GM12878 (cell line): ENCODE data around the gene TCTN1. TPM values are rescaled to one million over a fixed set of nuclear protein-coding genes. Genes with fewer than 3 reads are reported as not detected.

Experiments
- ATAC-seq: fragments of 200-7000 bp; cut with Tn5 transposase; 3 replicates; pipeline ENCODE4 v1.9.1; 2020; ENCODE audit warnings: mild to moderate bottlenecking, moderate library complexity
- BruUV-seq: library from RNA; stranded (reverse); fragments of 400-500 nt; replicated peaks from 2 replicates; lab custom pipeline; 2021; lab: Mats Ljungman, UMichigan
- CTCF ChIA-PET: fragments of 300-600 bp; sonication (Branson Sonifier 250); formaldehyde crosslinking; extraction: SDS; loops from one replicate; lab custom pipeline; 2021; ENCODE audit warnings: inconsistent platforms; lab: Yijun Ruan, JAX
- POLR2A ChIA-PET: fragments of 350-600 bp; formaldehyde crosslinking; extraction: SDS; loops from one replicate; lab custom pipeline; 2021; ENCODE audit warnings: inconsistent platforms; lab: Charles Lee
- RAD21 ChIA-PET: fragments of 300-600 bp; sonication (Branson Sonifier 250); formaldehyde crosslinking; loops from one replicate; lab custom pipeline; 2023; ENCODE audit warnings: antibody characterized with exemption; ENCODE audit not compliant: unreplicated experiment; lab: Charles Lee
- SMC1A ChIA-PET: fragments of 300-600 bp; sonication (Branson Sonifier 250); formaldehyde crosslinking; loops from one replicate; lab custom pipeline; 2023; ENCODE audit not compliant: unreplicated experiment, uncharacterized antibody; lab: Charles Lee
- DNase-seq: peaks from one replicate; pipeline ENCODE4 v3.0.0-alpha.2; 2011; ENCODE audit warnings: low read depth, low spot score
- FAIRE-seq: peaks from 3 replicates; lab custom pipeline; 2011; peaks lifted over from hg19 to GRCh38; lab: Jason Lieb, UNC
- H2AFZ ChIP-seq: 2 replicates; pipeline ENCODE4 v1.6.0; 2011; ENCODE audit warnings: low read depth, low read length, control low read depth; ENCODE audit not compliant: control insufficient read depth
- H3K27ac ChIP-seq: 2 replicates; pipeline ENCODE4 v1.5.1; 2011; ENCODE audit warnings: control low read depth; ENCODE audit not compliant: control insufficient read depth, insufficient read depth
- H3K27me3 ChIP-seq, 2 experiments: replicated peaks in 1 of 2; 2 replicates each; pipeline versions ENCODE4 v1.6.0 to v1.6.1; 2011; ENCODE audit warnings: low read length in 1 of 2; ENCODE audit not compliant: control insufficient read depth in 2 of 2, insufficient read depth in 2 of 2
- H3K36me3 ChIP-seq, 2 experiments: 2 replicates each; pipeline ENCODE4 v1.5.1; 2011; ENCODE audit warnings: low read length in 1 of 2; ENCODE audit not compliant: control insufficient read depth in 2 of 2, insufficient read depth in 2 of 2
- H3K4me1 ChIP-seq: 2 replicates; pipeline ENCODE4 v1.6.1; 2011; ENCODE audit warnings: mild to moderate bottlenecking, low read length, moderate library complexity, mixed read lengths; ENCODE audit not compliant: control insufficient read depth, insufficient read depth
- H3K4me2 ChIP-seq: 2 replicates; pipeline ENCODE4 v1.6.0; 2011; ENCODE audit warnings: control low read depth; ENCODE audit not compliant: control insufficient read depth, insufficient read depth
- H3K4me3 ChIP-seq: fragments of 200-600 bp; sonication (generic); 2 replicates; pipeline ENCODE4 v1.5.1; 2016
- H3K79me2 ChIP-seq: 2 replicates; pipeline ENCODE4 v1.6.0; 2011; ENCODE audit warnings: low read length; ENCODE audit not compliant: control insufficient read depth, insufficient read depth
- H3K9ac ChIP-seq: 2 replicates; pipeline ENCODE4 v1.8.0; 2011; ENCODE audit warnings: low read length, control low read depth, mixed read lengths; ENCODE audit not compliant: control insufficient read depth, insufficient read depth
- H3K9me3 ChIP-seq: replicated peaks from 3 replicates; pipeline ENCODE4 v1.5.1; 2011; ENCODE audit warnings: mild to moderate bottlenecking, low read length; ENCODE audit not compliant: control insufficient read depth, insufficient read depth
- H4K20me1 ChIP-seq: 2 replicates; pipeline ENCODE4 v1.6.0; 2011; ENCODE audit not compliant: control insufficient read depth, insufficient read depth
- E2F8 ChIP-seq: fragments of 450-650 bp; IDR thresholded peaks from 2 replicates; pipeline ENCODE4 v1.6.1; 2018; ENCODE audit warnings: mild to moderate bottlenecking, low read depth, moderate library complexity; ENCODE audit not compliant: partially characterized antibody
- EED ChIP-seq: sonication (generic); IDR thresholded peaks from 2 replicates; pipeline ENCODE4 v1.6.1; 2016; ENCODE audit warnings: antibody characterized with exemption, low read depth
- EGR1 ChIP-seq, 2 experiments: IDR thresholded peaks; 1 replicate in 1 of 2; 2 replicates in 1 of 2; pipeline ENCODE4 v1.6.1; 2011 to 2012; ENCODE audit warnings: low read depth in 2 of 2, low read length in 2 of 2, borderline replicate concordance in 1 of 2, mild to moderate bottlenecking in 1 of 2, moderate library complexity in 1 of 2
- FOXM1 ChIP-seq: IDR thresholded peaks from 2 replicates; pipeline ENCODE4 v1.6.1; 2012; ENCODE audit warnings: low read depth, mild to moderate bottlenecking, inconsistent platforms, low read length, moderate library complexity
- HDAC2 ChIP-seq: fragments of 200-600 bp; sonication (generic); IDR thresholded peaks from 2 replicates; pipeline ENCODE4 v1.6.1; 2017
- MXI1 ChIP-seq: fragments of 150-350 bp; IDR thresholded peaks from 2 replicates; pipeline ENCODE4 v1.6.1; 2011; ENCODE audit warnings: low read depth, mild to moderate bottlenecking, inconsistent platforms, low read length, improper control_type of control experiment
- NR2C2 ChIP-seq: IDR thresholded peaks from 2 replicates; pipeline ENCODE4 v1.6.1; 2011; ENCODE audit warnings: borderline replicate concordance, low read depth; ENCODE audit not compliant: control insufficient read depth, insufficient read length
- PAX8 ChIP-seq: fragments of 450-650 bp; IDR thresholded peaks from 2 replicates; pipeline ENCODE4 v1.6.1; 2017; ENCODE audit warnings: mild to moderate bottlenecking, moderate library complexity
- POLR2A ChIP-seq: IDR thresholded peaks from 2 replicates; pipeline ENCODE4 v1.6.1; 2011; ENCODE audit warnings: low read depth, mild to moderate bottlenecking, low read length
- POU2F2 ChIP-seq: IDR thresholded peaks from 3 replicates; pipeline ENCODE4 v1.6.1; 2011; ENCODE audit warnings: low read depth, mild to moderate bottlenecking, low read length, borderline replicate concordance
- SMC3 ChIP-seq: IDR thresholded peaks from 2 replicates; pipeline ENCODE4 v1.6.1; 2011; ENCODE audit warnings: low read length, improper control_type of control experiment, borderline replicate concordance
- YY1 ChIP-seq: IDR thresholded peaks from 2 replicates; pipeline ENCODE4 v1.6.1; 2011; ENCODE audit warnings: low read depth, mild to moderate bottlenecking, low read length
- WGBS: methylation state at CpG from one replicate; pipeline ENCODE4 v1.1.6; 2016; ENCODE audit warnings: low lambda C conversion rate; ENCODE audit not compliant: insufficient replicate concordance, insufficient coverage; ENCODE audit errors: missing lambda C conversion rate; 5-methylcytosine and 5-hydroxymethylcytosine counted together
- in situ Hi-C: fragments of 300-500 bp; cut with MboI; formaldehyde crosslinking; loops from 9 replicates; pipeline ENCODE4 v1.14.3; 2018; ENCODE audit warnings: mixed read lengths
- intact Hi-C: fragments of 100-400 bp; cut with micrococcal nuclease; formaldehyde crosslinking; loops from one replicate; pipeline ENCODE4 v1.14.2; 2022; ENCODE audit not compliant: unreplicated experiment
- polyA plus RNA-seq, 11 experiments: library from polyadenylated mRNA; depleted of rRNA in 4 of 11; unstranded in 6 of 11; stranded (reverse) in 5 of 11; fragments of >200 nt; fragmentation: Nextera tagmentation in 4 of 11; fragmentation: Illumina TruSeq in 1 of 11; extraction: Ambion mirVana in 4 of 11; extraction: Trizol in 1 of 11; gene quantifications; 1 replicate in 1 of 11; 2 replicates in 10 of 11; pipeline versions ENCODE4 v1.2.1 to v1.2.3, GENCODE V29; 2011 to 2016; ENCODE audit warnings: inconsistent platforms in 2 of 11, missing spikeins in 2 of 11, low read depth in 1 of 11
- total RNA-seq, 4 experiments: library from RNA; depleted of rRNA in 3 of 4; stranded (reverse); fragments of >200 nt in 3 of 4; fragmentation: Illumina TruSeq in 1 of 4; extraction: Trizol in 1 of 4; gene quantifications; 2 replicates each; pipeline versions ENCODE4 v1.2.1 to v1.2.3, GENCODE V29; 2013 to 2021
- TF ChIP-seq, protein P1 (sequence below): IDR thresholded peaks from 2 replicates; pipeline ENCODE4 v1.6.1; 2011; ENCODE audit warnings: low read depth, mild to moderate bottlenecking, low read length, moderate library complexity, borderline replicate concordance; ENCODE audit errors: extremely low read depth

Gene TCTN1
- total and polyA plus RNA-seq, 10 of the 15 experiments (the other 5 are each of a cell fraction or from before 2014, with no cell fraction given): 8.8 to 23.5 (median 15.3) TPM

GRCh38 chr12:110690127-110690430, 76.2 kb downstream of the TCTN1 start:
- ATAC-seq (no peak), DNase-seq (no peak)
- CTCF ChIA-PET: interaction anchor here (0.7 to 1.5 kb wide), 5 partner anchors 8 to 240 kb away, joined by 3 to 7 read pairs (median 4); partner anchors contain the start of gene ARPC3
- Histone ChIP-seq H2AFZ (peak overlapping the region; percentile 81), H3K4me1 (peaks cover 37% of the 10 kb centered on the region), H3K4me3 (peak overlapping the region; percentile 66; the same call in 1 of the 2 replicates), H3K79me2 (peaks cover 38% of the 10 kb centered on the region), H3K4me2 (peak overlapping the region; percentile 92), H3K27ac (peak overlapping the region; percentile 85)
- POLR2A ChIA-PET: interaction anchor here (0.5 to 2.3 kb wide), 7 partner anchors 8 to 234 kb away, joined by 3 to 16 read pairs (median 4); no protein-coding TSS in a partner anchor
- WGBS: 36% methylated on average over 4 of the region's 4 CpGs
- RAD21 ChIA-PET: interaction anchor here (0.8 to 1.8 kb wide), 7 partner anchors 8 to 90 kb away, joined by 3 to 10 read pairs (median 4); no protein-coding TSS in a partner anchor
- no TSS peak for BruUV-seq
- in situ Hi-C loops (no loop called here), intact Hi-C loops (no loop called here)
- TF ChIP-seq FOXM1: no peak
- no peak for TF ChIP-seq EGR1 (IDR thresholded peaks at IDR 0.05; ENCODE audit: borderline replicate concordance in 1 of 2, low read depth in 2 of 2, low read length in 2 of 2)
- TF ChIP-seq SMC3: no peak
- TF ChIP-seq EED: peak; percentile 5; the same call in 1 of the 2 replicates
- TF ChIP-seq, all 136 proteins: peak for 1
- FAIRE-seq: no peak
- SMC1A ChIA-PET: interaction anchor here (1.0 to 1.8 kb wide), 7 partner anchors 26 to 88 kb away, joined by 3 to 11 read pairs (median 4); no protein-coding TSS in a partner anchor
- H3K27me3 ChIP-seq: no peaks in the 10 kb centered on the region
- H3K9me3 ChIP-seq: no peaks in the 10 kb centered on the region; the same call in 2 of the 3 replicates
- peaks cover 2 to 3% of the 10 kb centered on the region in 2 experiments; a peak in 1 of 4 replicates for H3K36me3 ChIP-seq
- H3K9ac ChIP-seq: peak overlapping the region; percentile 74
- H4K20me1 ChIP-seq: no peaks in the 10 kb centered on the region

DNA sequence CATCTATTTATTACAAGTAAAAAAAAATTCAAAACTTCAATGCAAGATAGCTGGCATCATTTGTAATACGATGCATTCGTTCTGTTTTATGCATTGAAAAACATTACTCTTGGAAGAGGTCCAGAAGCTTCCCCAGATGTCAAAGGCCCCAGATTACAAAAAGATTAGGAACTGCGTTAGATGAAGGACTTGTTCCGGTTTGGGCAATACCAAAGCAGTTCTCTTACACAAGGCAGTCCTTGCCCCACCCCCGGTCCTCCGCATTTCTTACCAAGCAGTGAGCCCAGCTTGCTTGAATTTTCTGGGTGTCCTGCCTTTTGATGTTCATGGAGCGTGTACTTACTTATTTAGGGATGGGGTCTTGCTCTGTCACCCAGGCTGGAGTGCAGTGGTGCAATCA, 79.8 kb downstream of the TCTN1 start:
- H3K9me3 ChIP-seq: no peaks in the 10 kb centered on the region
- WGBS: 97% methylated on average over 7 of the region's 7 CpGs
- ChIA-PET CTCF (interaction anchor here (1.1 to 3.1 kb wide), 5 partner anchors 38 to 244 kb away, joined by 3 to 25 read pairs (median 4); partner anchors contain the start of gene ARPC3), SMC1A (interaction anchor here (0.6 to 3.2 kb wide), 11 partner anchors 11 to 186 kb away, joined by 3 to 27 read pairs (median 4); partner anchors contain the start of gene TCTN1), RAD21 (interaction anchor here (0.7 to 3.3 kb wide), 7 partner anchors 8 to 181 kb away, joined by 3 to 15 read pairs (median 4); partner anchors contain the start of gene TCTN1), POLR2A (interaction anchor here (0.7 to 1.2 kb wide), 4 partner anchors 20 to 150 kb away, joined by 3 to 5 read pairs (median 4); no protein-coding TSS in a partner anchor)
- in situ Hi-C loops (no loop called here), intact Hi-C loops (no loop called here)
- H3K36me3 ChIP-seq: no peaks in the 10 kb centered on the region
- peaks cover 2% of the 10 kb centered on the region for H3K79me2 ChIP-seq
- no peaks in the 10 kb centered on the region for H3K27me3 ChIP-seq
- DNase-seq (no peak), ATAC-seq (no peak), FAIRE-seq (no peak)
- H2AFZ ChIP-seq: no peak overlapping the region
- BruUV-seq: no TSS peak
- H4K20me1 ChIP-seq: no peaks in the 10 kb centered on the region
- H3K27ac ChIP-seq: no peak overlapping the region
- H3K4me3 ChIP-seq: no peak overlapping the region
- no peak overlapping the region for H3K4me2 ChIP-seq
- no peak overlapping the region for H3K9ac ChIP-seq
- peaks cover 49% of the 10 kb centered on the region for H3K4me1 ChIP-seq
- TF ChIP-seq POLR2A (no peak), PAX8 (no peak), MXI1 (no peak), HDAC2 (no peak), SMC3 (no peak), POU2F2 (no peak), E2F8 (no peak), NR2C2 (no peak), YY1 (no peak)
- TF ChIP-seq, protein P1, sequence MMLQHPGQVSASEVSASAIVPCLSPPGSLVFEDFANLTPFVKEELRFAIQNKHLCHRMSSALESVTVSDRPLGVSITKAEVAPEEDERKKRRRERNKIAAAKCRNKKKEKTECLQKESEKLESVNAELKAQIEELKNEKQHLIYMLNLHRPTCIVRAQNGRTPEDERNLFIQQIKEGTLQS: no peak
